Measurements from ENCODE around the gene MVP.
A peak's percentile ranks its signal among the peaks of the same experiment; 100 is the strongest.

Gene MVP

GRCh38 chr16:29840240-29840639 is 20.0 kb downstream of the MVP start:
- Histone ChIP-seq H3K9me3 (no peaks in the 10 kb centered on the region), H3K36me3 (peaks cover 13% of the 10 kb centered on the region; the same call in 1 of the 2 replicates), H3K27ac (no peak overlapping the region), H3K4me2 (no peak overlapping the region), H4K20me1 (no peaks in the 10 kb centered on the region), H3K9ac (no peak overlapping the region), H3K4me1 (no peaks in the 10 kb centered on the region), H3K27me3 (no peaks in the 10 kb centered on the region), H3K4me3 (no peak overlapping the region)
- TF ChIP-seq Cebpa-rat (IDR thresholded peaks at IDR 0.05), result no peak

- Histone ChIP-seq H3K9ac (no peak overlapping the region), H3K27me3 (no peaks in the 10 kb centered on the region), H3K4me1 (no peaks in the 10 kb centered on the region), H3K36me3 (peaks cover 22% of the 10 kb centered on the region; the same call in 1 of the 2 replicates), H3K4me2 (no peak overlapping the region), H3K9me3 (no peaks in the 10 kb centered on the region), H3K27ac (no peak overlapping the region), H4K20me1 (no peaks in the 10 kb centered on the region), H3K4me3 (no peak overlapping the region)
- no peak for TF ChIP-seq Cebpa-rat (IDR thresholded peaks at IDR 0.05)
Measured at GRCh38 chr16:29841631-29842030, 21.4 kb downstream of the MVP start.

GRCh38 chr16:29842732-29843346 is 22.6 kb downstream of the MVP start:
- TF ChIP-seq Cebpa-rat (IDR thresholded peaks at IDR 0.05), result no peak
- peaks cover 30% of the 10 kb centered on the region; the same call in 1 of the 2 replicates for H3K36me3 ChIP-seq
- no peaks in the 10 kb centered on the region for H3K4me1 ChIP-seq
- no peaks in the 10 kb centered on the region for H3K27me3 ChIP-seq
- no peaks in the 10 kb centered on the region for H3K9me3 ChIP-seq
- no peak overlapping the region for H3K4me2 ChIP-seq
- no peaks in the 10 kb centered on the region for H4K20me1 ChIP-seq
- no peak overlapping the region for H3K27ac ChIP-seq
- H3K9ac ChIP-seq, result no peak overlapping the region
- H3K4me3 ChIP-seq, result no peak overlapping the region

GRCh38 chr16:29843931-29844330 is 23.7 kb downstream of the MVP start:
- no peaks in the 10 kb centered on the region for H4K20me1 ChIP-seq
- H3K9ac ChIP-seq, result no peak overlapping the region
- no peak for TF ChIP-seq Cebpa-rat (IDR thresholded peaks at IDR 0.05)
- no peaks in the 10 kb centered on the region for H3K9me3 ChIP-seq
- H3K36me3 ChIP-seq, result peaks cover 30% of the 10 kb centered on the region; the same call in 1 of the 2 replicates
- H3K4me1 ChIP-seq, result no peaks in the 10 kb centered on the region
- H3K27ac ChIP-seq, result no peak overlapping the region
- no peaks in the 10 kb centered on the region for H3K27me3 ChIP-seq
- no peak overlapping the region for H3K4me2 ChIP-seq
- no peak overlapping the region for H3K4me3 ChIP-seq

- H3K9me3 ChIP-seq, result no peaks in the 10 kb centered on the region
- TF ChIP-seq Cebpa-rat (IDR thresholded peaks at IDR 0.05), result no peak
- no peaks in the 10 kb centered on the region for H3K27me3 ChIP-seq
- no peak overlapping the region for H3K27ac ChIP-seq
- H3K4me1 ChIP-seq, result 0 out of 2 replicates have a peak, but pooled peaks cover 6% of the 10 kb centered on the region
- H3K4me3 ChIP-seq, result no peak overlapping the region
- no peak overlapping the region for H3K9ac ChIP-seq
- H3K4me2 ChIP-seq, result no peak overlapping the region
- H3K36me3 ChIP-seq, result peaks cover 30% of the 10 kb centered on the region; the same call in 1 of the 2 replicates
- H4K20me1 ChIP-seq, result no peaks in the 10 kb centered on the region
Measured at GRCh38 chr16:29844575-29845331, 24.5 kb downstream of the MVP start.

GRCh38 chr16:29845656-29846055 is 25.4 kb downstream of the MVP start:
- Histone ChIP-seq H3K27me3 (no peaks in the 10 kb centered on the region), H3K27ac (no peak overlapping the region), H3K4me2 (no peak overlapping the region), H3K4me3 (no peak overlapping the region), H4K20me1 (no peaks in the 10 kb centered on the region), H3K4me1 (0 out of 2 replicates have a peak, but pooled peaks cover 6% of the 10 kb centered on the region), H3K36me3 (peaks cover 30% of the 10 kb centered on the region; the same call in 1 of the 2 replicates), H3K9me3 (no peaks in the 10 kb centered on the region), H3K9ac (no peak overlapping the region)
- no peak for TF ChIP-seq Cebpa-rat (IDR thresholded peaks at IDR 0.05)

- Histone ChIP-seq H3K4me2 (no peak overlapping the region), H4K20me1 (no peaks in the 10 kb centered on the region), H3K9me3 (no peaks in the 10 kb centered on the region), H3K27me3 (no peaks in the 10 kb centered on the region), H3K4me1 (0 out of 2 replicates have a peak, but pooled peaks cover 6% of the 10 kb centered on the region), H3K4me3 (no peak overlapping the region), H3K36me3 (peaks cover 18% of the 10 kb centered on the region; the same call in 1 of the 2 replicates), H3K27ac (no peak overlapping the region), H3K9ac (no peak overlapping the region)
- TF ChIP-seq Cebpa-rat (IDR thresholded peaks at IDR 0.05), result no peak
Measured at GRCh38 chr16:29848420-29849297, 28.4 kb downstream of the MVP start.

GRCh38 chr16:29849505-29849904 is 29.2 kb downstream of the MVP start:
- Histone ChIP-seq H3K4me1 (0 out of 2 replicates have a peak, but pooled peaks cover 6% of the 10 kb centered on the region), H3K4me2 (peak overlapping the region; percentile 13; the same call in 1 of the 2 replicates), H3K27me3 (no peaks in the 10 kb centered on the region), H3K4me3 (no peak overlapping the region), H3K9me3 (no peaks in the 10 kb centered on the region), H3K27ac (no peak overlapping the region), H4K20me1 (no peaks in the 10 kb centered on the region), H3K36me3 (peaks cover 18% of the 10 kb centered on the region; the same call in 1 of the 2 replicates), H3K9ac (no peak overlapping the region)
- no peak for TF ChIP-seq Cebpa-rat (IDR thresholded peaks at IDR 0.05)

- peaks cover 14% of the 10 kb centered on the region; the same call in 1 of the 2 replicates for H3K36me3 ChIP-seq
- 0 out of 2 replicates have a peak, but pooled peaks cover 12% of the 10 kb centered on the region for H3K4me1 ChIP-seq
- no peaks in the 10 kb centered on the region for H4K20me1 ChIP-seq
- no peak overlapping the region for H3K4me3 ChIP-seq
- no peak for TF ChIP-seq Cebpa-rat (IDR thresholded peaks at IDR 0.05)
- no peaks in the 10 kb centered on the region for H3K9me3 ChIP-seq
- no peak overlapping the region for H3K4me2 ChIP-seq
- no peaks in the 10 kb centered on the region for H3K27me3 ChIP-seq
- no peak overlapping the region for H3K27ac ChIP-seq
- H3K9ac ChIP-seq, result no peak overlapping the region
Measured at GRCh38 chr16:29850998-29851397, 30.7 kb downstream of the MVP start.

Data from BLaER1 (cell line).